HEK293 (cell line): ENCODE data around the gene CATSPER1.

ENCODE experiments used
- CTCF ChIA-PET: fragments of 350-600 bp; formaldehyde crosslinking; extraction: SDS; loops from one replicate; lab custom pipeline; 2021; ENCODE audit warnings: antibody characterized with exemption; lab: Yijun Ruan, JAX
- POLR2A ChIA-PET: fragments of 300-600 bp; formaldehyde crosslinking; extraction: SDS; loops from one replicate; lab custom pipeline; 2020; ENCODE audit warnings: antibody characterized with exemption, inconsistent platforms; lab: Yijun Ruan, JAX
- H3K27ac ChIP-seq: fragments of 200-500 bp; sonication (Bioruptor generic); 2 replicates; pipeline ENCODE4 v1.5.1; 2014; ENCODE audit warnings: low read depth, low read length, control low read depth, inconsistent platforms; ENCODE audit errors: extremely low read depth
- H3K36me3 ChIP-seq, 2 experiments: fragments of 200-500 bp in 1 of 2; sonication (Bioruptor generic) in 1 of 2; 1 replicate in 1 of 2; 2 replicates in 1 of 2; pipeline ENCODE4 v1.5.1; 2014 to 2017; ENCODE audit warnings: inconsistent platforms in 2 of 2, low read length in 2 of 2; ENCODE audit not compliant: control insufficient read depth in 2 of 2, insufficient read depth in 1 of 2
- H3K4me1 ChIP-seq: fragments of 200-500 bp; sonication (Bioruptor generic); 2 replicates; pipeline ENCODE4 v1.5.1; 2014; ENCODE audit warnings: mild to moderate bottlenecking, low read length, inconsistent platforms; ENCODE audit not compliant: control insufficient read depth, insufficient read depth
- H3K4me3 ChIP-seq: 2 replicates; pipeline ENCODE4 v1.5.1; 2011; ENCODE audit warnings: low read depth, mild to moderate bottlenecking, control low read depth, low read length, moderate library complexity
- H3K9me3 ChIP-seq: fragments of 200-500 bp; sonication (Bioruptor generic); 2 replicates; pipeline ENCODE4 v1.5.1; 2014; ENCODE audit warnings: low read depth, low read length, inconsistent platforms; ENCODE audit not compliant: control insufficient read depth, insufficient read depth
- BCL11B ChIP-seq: fragments of 450-650 bp; formaldehyde crosslinking; IDR thresholded peaks from 2 replicates; pipeline ENCODE4 v1.5.1; 2016; ENCODE audit warnings: low read depth, missing biosample characterization, missing genetic modification characterization
- GLIS1 ChIP-seq: fragments of 450-650 bp; formaldehyde crosslinking; IDR thresholded peaks from 2 replicates; pipeline ENCODE4 v1.5.1; 2016; ENCODE audit warnings: missing biosample characterization, missing genetic modification characterization
- KLF16 ChIP-seq: fragments of 450-650 bp; formaldehyde crosslinking; IDR thresholded peaks from 2 replicates; pipeline ENCODE4 v1.5.1; 2017; ENCODE audit warnings: missing biosample characterization, missing genetic modification characterization
- KLF17 ChIP-seq: fragments of 450-650 bp; formaldehyde crosslinking; IDR thresholded peaks from 2 replicates; pipeline ENCODE4 v1.5.1; 2016; ENCODE audit warnings: missing biosample characterization, missing genetic modification characterization
- KLF9 ChIP-seq: fragments of 450-650 bp; formaldehyde crosslinking; IDR thresholded peaks from 2 replicates; pipeline ENCODE4 v1.5.1; 2016; ENCODE audit warnings: missing biosample characterization, missing genetic modification characterization, low read depth
- MEIS1 ChIP-seq: sonication (generic); formaldehyde crosslinking; IDR thresholded peaks from 2 replicates; pipeline ENCODE4 v1.8.1; 2022; ENCODE audit warnings: missing genetic modification reagents, mild to moderate bottlenecking, borderline replicate concordance
- YY1 ChIP-seq: fragments of 450-650 bp; formaldehyde crosslinking; IDR thresholded peaks from 2 replicates; pipeline ENCODE4 v1.5.1; 2018; ENCODE audit warnings: missing biosample characterization, missing genetic modification characterization
- ZBTB21 ChIP-seq: fragments of 450-650 bp; formaldehyde crosslinking; IDR thresholded peaks from 2 replicates; pipeline ENCODE4 v1.5.1; 2017; ENCODE audit warnings: missing biosample characterization, missing genetic modification characterization
- ZFP37 ChIP-seq: fragments of 450-650 bp; formaldehyde crosslinking; IDR thresholded peaks from 2 replicates; pipeline ENCODE4 v1.5.1; 2016; ENCODE audit warnings: missing biosample characterization, missing genetic modification characterization
- ZNF140 ChIP-seq: fragments of 450-650 bp; formaldehyde crosslinking; IDR thresholded peaks from 2 replicates; pipeline ENCODE4 v1.5.1; 2016; ENCODE audit warnings: missing biosample characterization, missing genetic modification characterization
- ZNF214 ChIP-seq: fragments of 450-650 bp; formaldehyde crosslinking; IDR thresholded peaks from 2 replicates; pipeline ENCODE4 v1.5.1; 2017; ENCODE audit warnings: missing biosample characterization, mild to moderate bottlenecking, missing genetic modification characterization, borderline replicate concordance
- ZNF24 ChIP-seq: fragments of 450-650 bp; formaldehyde crosslinking; IDR thresholded peaks from 2 replicates; pipeline ENCODE4 v1.5.1; 2016; ENCODE audit warnings: missing biosample characterization, missing genetic modification characterization
- ZNF266 ChIP-seq: fragments of 450-650 bp; formaldehyde crosslinking; IDR thresholded peaks from 2 replicates; pipeline ENCODE4 v1.5.1; 2016; ENCODE audit warnings: missing biosample characterization, missing genetic modification characterization, low read depth
- ZNF302 ChIP-seq: fragments of 450-650 bp; formaldehyde crosslinking; IDR thresholded peaks from 2 replicates; pipeline ENCODE4 v1.5.1; 2016; ENCODE audit warnings: missing biosample characterization, missing genetic modification characterization, low read depth
- ZNF341 ChIP-seq: fragments of 450-650 bp; formaldehyde crosslinking; IDR thresholded peaks from 2 replicates; pipeline ENCODE4; 2016; ENCODE audit warnings: low read depth, missing biosample characterization, missing genetic modification characterization
- ZNF354C ChIP-seq: fragments of 450-650 bp; formaldehyde crosslinking; IDR thresholded peaks from 2 replicates; pipeline ENCODE4 v1.5.1; 2016; ENCODE audit warnings: missing biosample characterization, missing genetic modification characterization, low read depth, borderline replicate concordance
- ZNF600 ChIP-seq: fragments of 450-650 bp; formaldehyde crosslinking; IDR thresholded peaks from 2 replicates; pipeline ENCODE4 v1.5.1; 2016; ENCODE audit warnings: missing biosample characterization, missing genetic modification characterization
- ZNF664 ChIP-seq: fragments of 450-650 bp; formaldehyde crosslinking; IDR thresholded peaks from 2 replicates; pipeline ENCODE4 v1.5.1; 2016; ENCODE audit warnings: missing biosample characterization, missing genetic modification characterization
- ZNF707 ChIP-seq: fragments of 450-650 bp; formaldehyde crosslinking; IDR thresholded peaks from 2 replicates; pipeline ENCODE4 v1.5.1; 2016; ENCODE audit warnings: missing biosample characterization, missing genetic modification characterization
- ZNF792 ChIP-seq: fragments of 450-650 bp; formaldehyde crosslinking; IDR thresholded peaks from 2 replicates; pipeline ENCODE4 v1.5.1; 2016; ENCODE audit warnings: missing biosample characterization, missing genetic modification characterization
- ZNF830 ChIP-seq: fragments of 450-650 bp; IDR thresholded peaks from 2 replicates; pipeline ENCODE4 v1.5.0; 2018; ENCODE audit warnings: missing biosample characterization, missing genetic modification characterization, low read depth, mild to moderate bottlenecking, moderate library complexity
- ZNF843 ChIP-seq: fragments of 450-650 bp; formaldehyde crosslinking; IDR thresholded peaks from 2 replicates; pipeline ENCODE4 v1.5.1; 2016; ENCODE audit warnings: missing biosample characterization, missing genetic modification characterization
- ZSCAN30 ChIP-seq: fragments of 450-650 bp; IDR thresholded peaks from 2 replicates; pipeline ENCODE4 v1.5.1; 2018; ENCODE audit warnings: missing biosample characterization, mild to moderate bottlenecking, missing genetic modification characterization, moderate library complexity
- TF ChIP-seq, protein P1 (sequence below): fragments of 450-650 bp; formaldehyde crosslinking; IDR thresholded peaks from 2 replicates; pipeline ENCODE4 v1.5.1; 2016; ENCODE audit warnings: missing biosample characterization, missing genetic modification characterization
- TF ChIP-seq, protein P2 (sequence below): fragments of 450-650 bp; formaldehyde crosslinking; IDR thresholded peaks from 2 replicates; pipeline ENCODE4 v1.5.1; 2017; ENCODE audit warnings: missing biosample characterization, missing genetic modification characterization
- TF ChIP-seq, protein P3 (sequence below): fragments of 450-650 bp; formaldehyde crosslinking; IDR thresholded peaks from 2 replicates; pipeline ENCODE4 v1.5.1; 2016; ENCODE audit warnings: missing biosample characterization, missing genetic modification characterization
- TF ChIP-seq, protein P4 (sequence below): fragments of 450-650 bp; formaldehyde crosslinking; IDR thresholded peaks from 2 replicates; pipeline ENCODE4 v1.5.1; 2017; ENCODE audit warnings: missing biosample characterization, missing genetic modification characterization

Gene CATSPER1

GRCh38 chr11:65992056-65992455, 34.2 kb downstream of the CATSPER1 start:
- no peak overlapping the region for H3K4me3 ChIP-seq
- no peak for TF ChIP-seq ZNF843 (tag by site-specific recombination)
- TF ChIP-seq BCL11B (tag by site-specific recombination) = no peak
- no peak for TF ChIP-seq YY1 (tag by site-specific recombination)
- TF ChIP-seq, protein P1, sequence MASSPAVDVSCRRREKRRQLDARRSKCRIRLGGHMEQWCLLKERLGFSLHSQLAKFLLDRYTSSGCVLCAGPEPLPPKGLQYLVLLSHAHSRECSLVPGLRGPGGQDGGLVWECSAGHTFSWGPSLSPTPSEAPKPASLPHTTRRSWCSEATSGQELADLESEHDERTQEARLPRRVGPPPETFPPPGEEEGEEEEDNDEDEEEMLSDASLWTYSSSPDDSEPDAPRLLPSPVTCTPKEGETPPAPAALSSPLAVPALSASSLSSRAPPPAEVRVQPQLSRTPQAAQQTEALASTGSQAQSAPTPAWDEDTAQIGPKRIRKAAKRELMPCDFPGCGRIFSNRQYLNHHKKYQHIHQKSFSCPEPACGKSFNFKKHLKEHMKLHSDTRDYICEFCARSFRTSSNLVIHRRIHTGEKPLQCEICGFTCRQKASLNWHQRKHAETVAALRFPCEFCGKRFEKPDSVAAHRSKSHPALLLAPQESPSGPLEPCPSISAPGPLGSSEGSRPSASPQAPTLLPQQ (tag by site-specific recombination) = no peak
- TF ChIP-seq KLF17 (tag by site-specific recombination) = no peak
- no peak for TF ChIP-seq ZNF214 (tag by site-specific recombination)
- TF ChIP-seq, protein P2, sequence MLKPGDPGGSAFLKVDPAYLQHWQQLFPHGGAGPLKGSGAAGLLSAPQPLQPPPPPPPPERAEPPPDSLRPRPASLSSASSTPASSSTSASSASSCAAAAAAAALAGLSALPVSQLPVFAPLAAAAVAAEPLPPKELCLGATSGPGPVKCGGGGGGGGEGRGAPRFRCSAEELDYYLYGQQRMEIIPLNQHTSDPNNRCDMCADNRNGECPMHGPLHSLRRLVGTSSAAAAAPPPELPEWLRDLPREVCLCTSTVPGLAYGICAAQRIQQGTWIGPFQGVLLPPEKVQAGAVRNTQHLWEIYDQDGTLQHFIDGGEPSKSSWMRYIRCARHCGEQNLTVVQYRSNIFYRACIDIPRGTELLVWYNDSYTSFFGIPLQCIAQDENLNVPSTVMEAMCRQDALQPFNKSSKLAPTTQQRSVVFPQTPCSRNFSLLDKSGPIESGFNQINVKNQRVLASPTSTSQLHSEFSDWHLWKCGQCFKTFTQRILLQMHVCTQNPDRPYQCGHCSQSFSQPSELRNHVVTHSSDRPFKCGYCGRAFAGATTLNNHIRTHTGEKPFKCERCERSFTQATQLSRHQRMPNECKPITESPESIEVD (tag by site-specific recombination) = no peak
- no peak for TF ChIP-seq MEIS1
- no peak for TF ChIP-seq ZNF24 (tag by site-specific recombination)
- no peak for TF ChIP-seq ZNF707
- TF ChIP-seq, protein P3, sequence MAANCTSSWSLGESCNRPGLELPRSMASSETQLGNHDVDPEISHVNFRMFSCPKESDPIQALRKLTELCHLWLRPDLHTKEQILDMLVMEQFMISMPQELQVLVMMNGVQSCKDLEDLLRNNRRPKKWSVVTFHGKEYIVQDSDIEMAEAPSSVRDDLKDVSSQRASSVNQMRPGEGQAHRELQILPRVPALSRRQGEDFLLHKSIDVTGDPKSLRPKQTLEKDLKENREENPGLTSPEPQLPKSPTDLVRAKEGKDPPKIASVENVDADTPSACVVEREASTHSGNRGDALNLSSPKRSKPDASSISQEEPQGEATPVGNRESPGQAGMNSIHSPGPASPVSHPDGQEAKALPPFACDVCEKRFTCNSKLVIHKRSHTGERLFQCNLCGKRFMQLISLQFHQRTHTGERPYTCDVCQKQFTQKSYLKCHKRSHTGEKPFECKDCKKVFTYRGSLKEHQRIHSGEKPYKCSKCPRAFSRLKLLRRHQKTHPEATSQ (tag by site-specific recombination) = no peak
- TF ChIP-seq ZNF266 (tag by site-specific recombination) = no peak
- TF ChIP-seq ZNF302 = no peak
- TF ChIP-seq ZNF354C (tag by site-specific recombination) = no peak
- no peak for TF ChIP-seq KLF9
- no peak for TF ChIP-seq ZNF664 (tag by site-specific recombination)
- TF ChIP-seq ZNF140 (tag by site-specific recombination) = no peak
- no peak for TF ChIP-seq ZNF341 (tag by site-specific recombination)
- TF ChIP-seq, all 188 proteins: peak for 0
- Histone ChIP-seq H3K27ac (no peak overlapping the region), H3K4me1 (no peaks in the 10 kb centered on the region), H3K9me3 (no peaks in the 10 kb centered on the region), H3K36me3 (peaks cover 4 to 13% of the 10 kb centered on the region in 2 experiments; a peak in 2 of 3 replicates)
- POLR2A ChIA-PET = interaction anchor here (1.8 kb wide), 1 partner anchor 11 kb away, joined by 4 read pairs; no protein-coding TSS in a partner anchor
- CTCF ChIA-PET = interaction anchor here (0.6 to 7.2 kb wide), 8 partner anchors 12 to 440 kb away, joined by 3 to 59 read pairs (median 6); partner anchors contain the start of gene KAT5

GRCh38 chr11:65988791-65989592, 37.3 kb downstream of the CATSPER1 start:
- Histone ChIP-seq H3K9me3 (no peaks in the 10 kb centered on the region), H3K4me3 (no peak overlapping the region), H3K36me3 (peaks cover 0 to 4% of the 10 kb centered on the region in 2 experiments; a peak in 1 of 3 replicates), H3K4me1 (no peaks in the 10 kb centered on the region), H3K27ac (no peak overlapping the region)
- ChIA-PET CTCF (interaction anchor here (0.6 to 7.2 kb wide), 32 partner anchors 9 to 1466 kb away, joined by 3 to 59 read pairs (median 3); partner anchors contain the start of genes BANF1, CABP4, CCDC85B and FIBP), POLR2A (interaction anchor here (0.6 to 1.5 kb wide), 5 partner anchors 98 to 233 kb away, joined by 3 to 5 read pairs (median 3); partner anchors contain the start of genes CFL1 and FIBP)
- no peak for TF ChIP-seq ZNF600 (tag by site-specific recombination)
- peak; percentile 71 for TF ChIP-seq ZSCAN30 (tag by site-specific recombination)
- no peak for TF ChIP-seq KLF16 (tag by site-specific recombination)
- no peak for TF ChIP-seq ZBTB21
- TF ChIP-seq, protein P3 (tag by site-specific recombination) = no peak
- no peak for TF ChIP-seq BCL11B (tag by site-specific recombination)
- TF ChIP-seq GLIS1 = no peak
- TF ChIP-seq ZNF792 (tag by site-specific recombination) = no peak
- TF ChIP-seq, protein P4, sequence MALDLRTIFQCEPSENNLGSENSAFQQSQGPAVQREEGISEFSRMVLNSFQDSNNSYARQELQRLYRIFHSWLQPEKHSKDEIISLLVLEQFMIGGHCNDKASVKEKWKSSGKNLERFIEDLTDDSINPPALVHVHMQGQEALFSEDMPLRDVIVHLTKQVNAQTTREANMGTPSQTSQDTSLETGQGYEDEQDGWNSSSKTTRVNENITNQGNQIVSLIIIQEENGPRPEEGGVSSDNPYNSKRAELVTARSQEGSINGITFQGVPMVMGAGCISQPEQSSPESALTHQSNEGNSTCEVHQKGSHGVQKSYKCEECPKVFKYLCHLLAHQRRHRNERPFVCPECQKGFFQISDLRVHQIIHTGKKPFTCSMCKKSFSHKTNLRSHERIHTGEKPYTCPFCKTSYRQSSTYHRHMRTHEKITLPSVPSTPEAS = no peak
- TF ChIP-seq ZFP37 (tag by site-specific recombination) = no peak
- TF ChIP-seq ZNF830 (tag by site-specific recombination) = no peak
